Measurements from ENCODE around the gene HOXC11.

Gene HOXC11

DNA sequence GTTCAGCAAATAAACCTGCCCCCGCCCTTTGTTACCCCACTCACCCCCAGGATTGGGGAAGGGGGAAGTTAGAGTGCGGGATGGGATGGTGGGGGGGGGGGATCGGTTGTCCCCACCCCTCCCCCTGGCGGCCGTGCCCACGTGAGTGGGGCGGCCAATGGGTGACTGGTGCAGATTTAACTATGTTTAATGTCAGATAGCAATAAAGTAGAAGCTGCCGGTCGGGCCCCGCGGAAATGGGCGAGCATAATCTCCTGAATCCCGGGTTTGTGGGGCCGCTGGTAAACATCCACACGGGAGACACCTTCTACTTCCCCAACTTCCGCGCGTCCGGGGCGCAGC, 18.3 kb upstream of the HOXC11 start, which contains the start of gene HOXC12:
TSS of gene HOXC12 (plus strand) at position 210 of the 342 bp plus-strand sequence. CDS start at position 237, 27 bp downstream.
- peaks cover 95% of the 10 kb centered on the region for H3K27me3 ChIP-seq (ENCODE audit: insufficient read depth, poor library complexity, severe bottlenecking)
- TF ChIP-seq, protein P1, sequence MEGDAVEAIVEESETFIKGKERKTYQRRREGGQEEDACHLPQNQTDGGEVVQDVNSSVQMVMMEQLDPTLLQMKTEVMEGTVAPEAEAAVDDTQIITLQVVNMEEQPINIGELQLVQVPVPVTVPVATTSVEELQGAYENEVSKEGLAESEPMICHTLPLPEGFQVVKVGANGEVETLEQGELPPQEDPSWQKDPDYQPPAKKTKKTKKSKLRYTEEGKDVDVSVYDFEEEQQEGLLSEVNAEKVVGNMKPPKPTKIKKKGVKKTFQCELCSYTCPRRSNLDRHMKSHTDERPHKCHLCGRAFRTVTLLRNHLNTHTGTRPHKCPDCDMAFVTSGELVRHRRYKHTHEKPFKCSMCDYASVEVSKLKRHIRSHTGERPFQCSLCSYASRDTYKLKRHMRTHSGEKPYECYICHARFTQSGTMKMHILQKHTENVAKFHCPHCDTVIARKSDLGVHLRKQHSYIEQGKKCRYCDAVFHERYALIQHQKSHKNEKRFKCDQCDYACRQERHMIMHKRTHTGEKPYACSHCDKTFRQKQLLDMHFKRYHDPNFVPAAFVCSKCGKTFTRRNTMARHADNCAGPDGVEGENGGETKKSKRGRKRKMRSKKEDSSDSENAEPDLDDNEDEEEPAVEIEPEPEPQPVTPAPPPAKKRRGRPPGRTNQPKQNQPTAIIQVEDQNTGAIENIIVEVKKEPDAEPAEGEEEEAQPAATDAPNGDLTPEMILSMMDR (IDR thresholded peaks at IDR 0.05; ENCODE audit: insufficient read depth, low read length): no peak
- TF ChIP-seq SPI1 (IDR thresholded peaks at IDR 0.05; ENCODE audit: borderline replicate concordance, low read depth) (no peak), GABPA (IDR thresholded peaks at IDR 0.05; ENCODE audit: low read depth) (no peak), POLR2AphosphoS5 (IDR thresholded peaks at IDR 0.05; ENCODE audit: low read depth) (no peak)
- TF ChIP-seq, protein P2, sequence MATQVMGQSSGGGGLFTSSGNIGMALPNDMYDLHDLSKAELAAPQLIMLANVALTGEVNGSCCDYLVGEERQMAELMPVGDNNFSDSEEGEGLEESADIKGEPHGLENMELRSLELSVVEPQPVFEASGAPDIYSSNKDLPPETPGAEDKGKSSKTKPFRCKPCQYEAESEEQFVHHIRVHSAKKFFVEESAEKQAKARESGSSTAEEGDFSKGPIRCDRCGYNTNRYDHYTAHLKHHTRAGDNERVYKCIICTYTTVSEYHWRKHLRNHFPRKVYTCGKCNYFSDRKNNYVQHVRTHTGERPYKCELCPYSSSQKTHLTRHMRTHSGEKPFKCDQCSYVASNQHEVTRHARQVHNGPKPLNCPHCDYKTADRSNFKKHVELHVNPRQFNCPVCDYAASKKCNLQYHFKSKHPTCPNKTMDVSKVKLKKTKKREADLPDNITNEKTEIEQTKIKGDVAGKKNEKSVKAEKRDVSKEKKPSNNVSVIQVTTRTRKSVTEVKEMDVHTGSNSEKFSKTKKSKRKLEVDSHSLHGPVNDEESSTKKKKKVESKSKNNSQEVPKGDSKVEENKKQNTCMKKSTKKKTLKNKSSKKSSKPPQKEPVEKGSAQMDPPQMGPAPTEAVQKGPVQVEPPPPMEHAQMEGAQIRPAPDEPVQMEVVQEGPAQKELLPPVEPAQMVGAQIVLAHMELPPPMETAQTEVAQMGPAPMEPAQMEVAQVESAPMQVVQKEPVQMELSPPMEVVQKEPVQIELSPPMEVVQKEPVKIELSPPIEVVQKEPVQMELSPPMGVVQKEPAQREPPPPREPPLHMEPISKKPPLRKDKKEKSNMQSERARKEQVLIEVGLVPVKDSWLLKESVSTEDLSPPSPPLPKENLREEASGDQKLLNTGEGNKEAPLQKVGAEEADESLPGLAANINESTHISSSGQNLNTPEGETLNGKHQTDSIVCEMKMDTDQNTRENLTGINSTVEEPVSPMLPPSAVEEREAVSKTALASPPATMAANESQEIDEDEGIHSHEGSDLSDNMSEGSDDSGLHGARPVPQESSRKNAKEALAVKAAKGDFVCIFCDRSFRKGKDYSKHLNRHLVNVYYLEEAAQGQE (IDR thresholded peaks at IDR 0.05; ENCODE audit: insufficient replicate concordance, low read depth): no peak
- no peak within 1 kb of the TSS for H3K4me3 ChIP-seq (replicated peaks; ENCODE audit: insufficient read depth, low read length)
- DNase-seq (ENCODE audit: low read depth in 1 of 2, low spot score in 1 of 2): no peak
- H3K27ac ChIP-seq (replicated peaks): no peak within 1 kb of the TSS

DNA sequence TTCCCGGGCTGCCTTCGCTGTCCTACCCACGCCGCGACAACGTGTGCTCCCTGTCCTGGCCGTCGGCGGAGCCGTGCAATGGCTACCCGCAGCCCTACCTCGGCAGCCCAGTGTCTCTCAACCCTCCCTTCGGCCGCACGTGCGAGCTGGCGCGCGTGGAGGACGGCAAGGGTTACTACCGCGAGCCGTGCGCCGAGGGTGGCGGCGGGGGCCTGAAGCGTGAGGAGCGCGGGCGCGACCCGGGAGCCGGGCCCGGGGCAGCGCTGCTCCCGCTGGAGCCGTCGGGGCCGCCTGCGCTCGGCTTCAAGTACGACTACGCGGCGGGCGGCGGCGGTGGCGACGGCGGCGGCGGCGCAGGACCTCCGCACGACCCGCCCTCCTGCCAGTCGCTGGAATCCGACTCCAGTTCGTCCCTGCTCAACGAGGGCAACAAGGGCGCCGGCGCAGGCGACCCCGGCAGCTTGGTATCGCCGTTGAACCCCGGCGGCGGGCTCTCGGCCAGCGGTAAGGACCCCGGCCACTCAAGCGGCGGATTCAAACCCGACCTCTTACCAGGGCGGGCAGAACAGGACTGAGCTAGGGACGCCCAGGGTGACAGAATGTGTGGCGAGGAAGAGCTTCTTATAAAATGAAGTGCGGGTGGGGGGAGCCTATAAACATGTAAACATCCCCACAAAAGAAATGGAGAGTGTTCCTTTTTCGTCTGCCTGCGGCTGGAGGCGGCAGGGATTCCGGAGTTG, 17.7 kb upstream of the HOXC11 start:
- peaks cover 95% of the 10 kb centered on the region for H3K27me3 ChIP-seq (ENCODE audit: insufficient read depth, poor library complexity, severe bottlenecking)
- no peak overlapping the region for H3K4me3 ChIP-seq (replicated peaks; ENCODE audit: insufficient read depth, low read length)
- TF ChIP-seq, protein P1 (IDR thresholded peaks at IDR 0.05; ENCODE audit: insufficient read depth, low read length): no peak
- TF ChIP-seq GABPA (IDR thresholded peaks at IDR 0.05; ENCODE audit: low read depth) (no peak), SPI1 (IDR thresholded peaks at IDR 0.05; ENCODE audit: borderline replicate concordance, low read depth) (no peak), POLR2AphosphoS5 (IDR thresholded peaks at IDR 0.05; ENCODE audit: low read depth) (no peak)
- TF ChIP-seq, protein P2 (IDR thresholded peaks at IDR 0.05; ENCODE audit: insufficient replicate concordance, low read depth): no peak
- DNase-seq (ENCODE audit: low read depth in 1 of 2, low spot score in 1 of 2): no peak
- H3K27ac ChIP-seq (replicated peaks): no peak overlapping the region

DNA sequence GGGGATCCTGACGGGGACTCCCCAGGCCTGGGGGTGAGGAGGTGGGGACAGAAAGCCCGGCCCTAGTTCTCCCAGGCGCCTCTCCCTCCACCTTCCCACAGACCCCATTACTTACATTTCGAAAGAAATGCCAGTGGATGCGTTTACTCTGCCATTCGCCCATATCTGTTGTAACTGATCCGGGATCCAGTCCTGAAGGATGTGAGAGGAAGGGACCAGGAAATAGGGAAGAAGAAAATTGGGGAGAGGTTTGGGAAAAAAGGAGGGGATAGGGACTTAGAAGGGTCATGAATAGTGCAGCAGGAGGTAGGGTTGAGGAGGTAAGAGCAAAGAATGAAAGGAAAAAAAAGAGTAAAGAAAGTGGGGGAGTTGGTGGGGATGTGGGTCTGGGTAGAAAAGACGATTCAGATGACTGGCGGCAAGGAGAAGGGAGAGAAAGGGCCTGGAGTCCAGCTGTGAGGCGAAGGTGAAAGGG, 17.1 kb upstream of the HOXC11 start:
- DNase-seq (ENCODE audit: low read depth in 1 of 2, low spot score in 1 of 2): no peak
- peaks cover 95% of the 10 kb centered on the region for H3K27me3 ChIP-seq (ENCODE audit: insufficient read depth, poor library complexity, severe bottlenecking)

More for the DNA sequence above, 17.1 kb upstream of the HOXC11 start:
- TF ChIP-seq, protein P1 (IDR thresholded peaks at IDR 0.05; ENCODE audit: insufficient read depth, low read length): no peak
- no peak for TF ChIP-seq GABPA (IDR thresholded peaks at IDR 0.05; ENCODE audit: low read depth)
- TF ChIP-seq SPI1 (IDR thresholded peaks at IDR 0.05; ENCODE audit: borderline replicate concordance, low read depth): no peak
- TF ChIP-seq, protein P2 (IDR thresholded peaks at IDR 0.05; ENCODE audit: insufficient replicate concordance, low read depth): no peak
- TF ChIP-seq POLR2AphosphoS5 (IDR thresholded peaks at IDR 0.05; ENCODE audit: low read depth): no peak
- H3K4me3 ChIP-seq (replicated peaks; ENCODE audit: insufficient read depth, low read length): no peak overlapping the region
- H3K27ac ChIP-seq (replicated peaks): no peak overlapping the region
